ENCODE results near the gene FIBIN. TPM values are rescaled to one million over a fixed set of nuclear protein-coding genes. Genes with fewer than 3 reads are reported as not detected.

Gene FIBIN
- total RNA-seq, 4 donors from 2014 or later: 1.7 to 67.5 (median 6.1) TPM

DNA sequence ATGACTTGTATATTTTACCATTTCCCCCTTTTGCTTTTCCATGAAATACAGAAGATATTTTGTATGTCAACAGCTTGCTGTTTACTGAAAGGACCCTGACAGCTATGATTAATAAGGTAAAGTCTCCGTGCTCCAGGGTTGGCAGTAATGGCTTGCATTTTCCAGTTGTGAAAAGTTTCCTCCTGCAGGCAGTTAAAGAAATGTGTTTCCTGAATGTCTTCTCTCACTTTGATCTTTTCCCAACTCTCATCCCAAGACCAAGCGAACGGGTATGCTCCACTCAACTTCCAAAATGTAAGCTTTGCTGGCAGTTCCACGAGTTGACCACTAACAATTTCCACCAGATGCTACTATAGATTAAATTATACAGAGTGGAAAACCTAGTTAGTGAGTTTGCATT is 8.9 kb downstream of the FIBIN start:
- Histone ChIP-seq H3K4me3 (no peak overlapping the region), H3K27ac (no peak overlapping the region), H3K4me1 (peaks cover 0 to 6% (median 0%) of the 10 kb centered on the region in 3 donors), H3K9me3 (no peaks in the 10 kb centered on the region), H3K36me3 (no peaks in the 10 kb centered on the region), H3K27me3 (no peaks in the 10 kb centered on the region)
- DNase-seq: no peak
- no peak for TF ChIP-seq POLR2A (IDR thresholded peaks at IDR 0.05)
- TF ChIP-seq, protein P1, sequence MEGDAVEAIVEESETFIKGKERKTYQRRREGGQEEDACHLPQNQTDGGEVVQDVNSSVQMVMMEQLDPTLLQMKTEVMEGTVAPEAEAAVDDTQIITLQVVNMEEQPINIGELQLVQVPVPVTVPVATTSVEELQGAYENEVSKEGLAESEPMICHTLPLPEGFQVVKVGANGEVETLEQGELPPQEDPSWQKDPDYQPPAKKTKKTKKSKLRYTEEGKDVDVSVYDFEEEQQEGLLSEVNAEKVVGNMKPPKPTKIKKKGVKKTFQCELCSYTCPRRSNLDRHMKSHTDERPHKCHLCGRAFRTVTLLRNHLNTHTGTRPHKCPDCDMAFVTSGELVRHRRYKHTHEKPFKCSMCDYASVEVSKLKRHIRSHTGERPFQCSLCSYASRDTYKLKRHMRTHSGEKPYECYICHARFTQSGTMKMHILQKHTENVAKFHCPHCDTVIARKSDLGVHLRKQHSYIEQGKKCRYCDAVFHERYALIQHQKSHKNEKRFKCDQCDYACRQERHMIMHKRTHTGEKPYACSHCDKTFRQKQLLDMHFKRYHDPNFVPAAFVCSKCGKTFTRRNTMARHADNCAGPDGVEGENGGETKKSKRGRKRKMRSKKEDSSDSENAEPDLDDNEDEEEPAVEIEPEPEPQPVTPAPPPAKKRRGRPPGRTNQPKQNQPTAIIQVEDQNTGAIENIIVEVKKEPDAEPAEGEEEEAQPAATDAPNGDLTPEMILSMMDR (IDR thresholded peaks at IDR 0.05): no peak
- 26 to 39% methylated on average over 4 of the region's 4 CpGs for WGBS, 2 donors
- intact Hi-C loops (cut with DNase I): no loop called here

GRCh38 chr11:27004103-27004502 is 10.2 kb downstream of the FIBIN start:
- H3K27ac ChIP-seq: no peak overlapping the region
- no peak overlapping the region for H3K4me3 ChIP-seq
- no peaks in the 10 kb centered on the region for H3K36me3 ChIP-seq
- H3K4me1 ChIP-seq: peaks cover 0 to 13% (median 0%) of the 10 kb centered on the region in 3 donors
- H3K27me3 ChIP-seq: no peaks in the 10 kb centered on the region
- intact Hi-C loops (cut with DNase I): no loop called here
- TF ChIP-seq, protein P1 (IDR thresholded peaks at IDR 0.05): no peak
- no peak for TF ChIP-seq POLR2A (IDR thresholded peaks at IDR 0.05)
- no peak for DNase-seq
- 82 to 86% methylated on average over 2 of the region's 2 CpGs for WGBS, 2 donors
- H3K9me3 ChIP-seq: no peaks in the 10 kb centered on the region

DNA sequence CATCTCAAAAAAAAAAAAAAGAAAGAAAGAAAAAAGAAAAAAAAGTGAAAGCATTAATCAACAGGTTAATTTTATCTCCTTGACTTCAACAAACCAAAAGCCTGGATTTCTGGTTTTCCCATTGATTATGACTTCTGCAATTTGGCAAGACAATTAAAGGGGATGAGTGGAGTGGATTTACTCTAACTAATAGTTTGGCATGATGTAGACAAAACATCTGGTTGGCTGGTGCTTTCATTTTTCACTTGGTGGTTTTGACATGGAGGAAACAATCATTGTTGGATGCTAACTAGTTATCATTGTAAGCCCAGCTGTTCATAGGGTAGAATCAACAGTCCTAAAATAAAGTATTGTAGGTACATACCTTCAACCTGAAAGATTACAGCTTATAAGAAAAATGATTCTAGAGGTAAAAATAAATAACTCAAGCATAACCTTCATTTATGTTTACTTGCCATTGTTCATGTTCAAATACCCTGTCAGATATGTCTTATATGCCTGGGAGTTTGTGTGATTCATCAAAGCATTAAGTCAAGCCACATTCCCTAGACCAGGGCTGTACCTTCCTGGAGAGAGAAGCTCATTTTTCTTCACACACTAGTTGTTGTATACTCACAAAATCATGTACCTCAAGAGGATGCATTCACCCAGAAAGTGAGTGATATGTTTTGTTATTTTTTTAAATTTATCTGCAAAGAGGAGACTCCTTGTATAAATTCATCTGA is 15.1 kb downstream of the FIBIN start:
- H3K4me3 ChIP-seq: no peak overlapping the region
- intact Hi-C loops (cut with DNase I): no loop called here
- no peak overlapping the region for H3K27ac ChIP-seq
- no peaks in the 10 kb centered on the region for H3K36me3 ChIP-seq
- H3K4me1 ChIP-seq: peaks cover 0 to 39% (median 24%) of the 10 kb centered on the region in 3 donors
- no peaks in the 10 kb centered on the region for H3K9me3 ChIP-seq
- no peaks in the 10 kb centered on the region for H3K27me3 ChIP-seq
- DNase-seq: no peak
- TF ChIP-seq, protein P1 (IDR thresholded peaks at IDR 0.05): no peak
- TF ChIP-seq POLR2A (IDR thresholded peaks at IDR 0.05): no peak

DNA sequence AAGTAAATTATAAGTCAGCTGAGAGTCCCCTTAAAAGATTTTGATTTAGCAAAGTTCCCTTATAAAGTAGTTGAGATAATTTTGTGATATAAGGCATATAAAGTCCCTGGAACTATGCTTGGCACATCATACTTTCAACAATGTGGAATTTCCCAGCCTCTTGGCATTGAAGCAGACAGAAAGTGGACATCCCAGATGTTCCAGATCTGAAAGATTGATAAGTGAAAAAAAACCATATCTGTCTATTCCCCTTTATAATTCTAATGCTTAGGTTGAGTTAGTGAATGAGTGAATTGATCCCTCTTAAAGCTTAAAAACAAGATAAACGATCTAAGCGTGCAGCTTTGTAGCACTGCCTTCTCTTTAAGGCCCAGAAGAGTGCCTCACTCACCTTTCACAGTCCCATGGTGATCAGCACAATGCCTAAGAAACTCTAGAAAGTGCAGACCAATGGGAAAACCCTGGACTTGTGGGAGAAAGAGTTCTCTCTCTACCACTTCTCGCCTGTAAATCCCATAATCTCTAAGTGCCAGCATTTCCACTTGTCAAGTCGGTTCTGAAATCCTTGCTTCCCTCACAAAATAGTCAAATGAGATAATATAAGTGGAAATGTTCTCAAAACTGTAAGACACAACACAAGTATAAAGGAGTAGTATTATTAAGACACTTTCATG is 17.8 kb downstream of the FIBIN start:
- Histone ChIP-seq H3K4me1 (peaks cover 0 to 51% (median 28%) of the 10 kb centered on the region in 3 donors), H3K27ac (peak overlapping the region in 3 of 4 donors; percentile 2 to 33 (median 10)), H3K27me3 (no peaks in the 10 kb centered on the region), H3K9me3 (no peaks in the 10 kb centered on the region), H3K36me3 (no peaks in the 10 kb centered on the region), H3K4me3 (no peak overlapping the region)
- 56 to 59% methylated on average over 4 of the region's 4 CpGs for WGBS, 2 donors
- no peak for DNase-seq
- intact Hi-C loops (cut with DNase I): no loop called here
- TF ChIP-seq, protein P1 (IDR thresholded peaks at IDR 0.05): no peak
- no peak for TF ChIP-seq POLR2A (IDR thresholded peaks at IDR 0.05)

- H3K9me3 ChIP-seq: no peaks in the 10 kb centered on the region
- peak overlapping the region in 3 of 4 donors; percentile 2 to 33 (median 10) for H3K27ac ChIP-seq
- TF ChIP-seq, protein P1 (IDR thresholded peaks at IDR 0.05): no peak
- TF ChIP-seq POLR2A (IDR thresholded peaks at IDR 0.05): no peak
- peaks cover 0 to 51% (median 28%) of the 10 kb centered on the region in 3 donors for H3K4me1 ChIP-seq
- H3K27me3 ChIP-seq: no peaks in the 10 kb centered on the region
- no peak overlapping the region for H3K4me3 ChIP-seq
- no peaks in the 10 kb centered on the region for H3K36me3 ChIP-seq
- 23 to 38% methylated on average over 4 of the region's 4 CpGs for WGBS, 2 donors
- DNase-seq: no peak
- intact Hi-C loops (cut with DNase I): no loop called here
Measured at GRCh38 chr11:27012234-27012921, 18.5 kb downstream of the FIBIN start.

Measured in esophagus squamous epithelium (tissue), 5 donors.